Neural progenitor cell (in vitro differentiated cells): ENCODE measurements around the gene HELZ2. TPM values are rescaled to one million over a fixed set of nuclear protein-coding genes. Genes with fewer than 3 reads are reported as not detected.
A peak's percentile ranks its signal among the peaks of the same experiment; 100 is the strongest.
"Not testable (repeated sequence)": the region's sequence is repeated elsewhere in the genome, so short reads cannot be mapped to it uniquely, and the experiment has no call there.

Experiments used
- DNase-seq: peaks from one replicate; pipeline ENCODE4 v3.0.0-alpha.2; 2016; ENCODE audit warnings: low spot score
- H2AFZ ChIP-seq: fragments of 200-600 bp; sonication (generic); replicated peaks from 2 replicates; pipeline ENCODE4 v1.6.1; 2016; ENCODE audit warnings: antibody characterized with exemption
- H3F3A ChIP-seq: fragments of 200-600 bp; sonication (generic); 2 replicates; pipeline ENCODE4 v1.6.1; 2016; ENCODE audit warnings: antibody characterized with exemption, low read depth
- H3K27ac ChIP-seq: fragments of 200-600 bp; sonication (generic); 2 replicates; pipeline ENCODE4 v1.5.1; 2016; ENCODE audit warnings: mild to moderate bottlenecking
- H3K27me3 ChIP-seq: fragments of 200-600 bp; sonication (generic); 2 replicates; pipeline ENCODE4 v1.6.1; 2016; ENCODE audit warnings: mild to moderate bottlenecking, moderate library complexity
- H3K36me3 ChIP-seq: fragments of 200-600 bp; sonication (generic); 2 replicates; pipeline ENCODE4 v1.5.1; 2016
- H3K4me1 ChIP-seq: fragments of 200-600 bp; sonication (generic); 2 replicates; pipeline ENCODE4 v1.6.1; 2016; ENCODE audit warnings: mixed run types
- H3K4me2 ChIP-seq: fragments of 200-600 bp; sonication (generic); 2 replicates; pipeline ENCODE4 v1.6.1; 2016
- H3K4me3 ChIP-seq: fragments of 200-600 bp; sonication (generic); 2 replicates; pipeline ENCODE4 v1.5.1; 2016
- H3K79me2 ChIP-seq: fragments of 200-600 bp; sonication (generic); 2 replicates; pipeline ENCODE4 v1.6.1; 2016; ENCODE audit warnings: low read depth
- H3K9ac ChIP-seq: fragments of 200-600 bp; sonication (generic); 2 replicates; pipeline ENCODE4 v1.6.1; 2016
- H3K9me3 ChIP-seq: fragments of 200-600 bp; sonication (generic); 2 replicates; pipeline ENCODE4 v1.5.1; 2016; ENCODE audit warnings: low read depth
- H4K20me1 ChIP-seq: fragments of 200-600 bp; sonication (generic); 2 replicates; pipeline ENCODE4 v1.6.1; 2016; ENCODE audit warnings: low read depth
- H3K27ac Mint-ChIP-seq: 3 replicates; pipeline ENCODE4 v1.8.0; 2021; ENCODE audit warnings: mixed read lengths
- H3K27me3 Mint-ChIP-seq: 2 replicates; pipeline ENCODE4 v1.8.0; 2022; ENCODE audit warnings: low read depth, mild to moderate bottlenecking, inconsistent platforms, moderate library complexity, mixed read lengths; ENCODE audit not compliant: insufficient read depth
- H3K36me3 Mint-ChIP-seq: 3 replicates; pipeline ENCODE4 v1.8.0; 2021; ENCODE audit warnings: mixed read lengths
- H3K4me1 Mint-ChIP-seq: 3 replicates; pipeline ENCODE4 v1.8.0; 2021; ENCODE audit warnings: mixed read lengths
- H3K4me3 Mint-ChIP-seq: 3 replicates; pipeline ENCODE4 v1.8.0; 2021; ENCODE audit warnings: mild to moderate bottlenecking, moderate library complexity, mixed read lengths
- H3K9me3 Mint-ChIP-seq: 3 replicates; pipeline ENCODE4 v1.8.0; 2020; ENCODE audit warnings: mixed read lengths
- EZH2 ChIP-seq: fragments of 200-600 bp; sonication (generic); IDR thresholded peaks from 2 replicates; pipeline ENCODE4 v1.6.1; 2017; ENCODE audit warnings: antibody characterized with exemption, mild to moderate bottlenecking, moderate library complexity
- EZH2phosphoT487 ChIP-seq: fragments of 200-600 bp; sonication (generic); IDR thresholded peaks from 2 replicates; pipeline ENCODE4 v1.6.1; 2017; ENCODE audit warnings: antibody characterized with exemption
- total RNA-seq: library from RNA; depleted of rRNA; stranded (reverse); fragments of >200 nt; gene quantifications from 2 replicates; pipeline ENCODE4 v1.2.3, GENCODE V29; 2015; ENCODE audit warnings: low replicate concordance
- TF ChIP-seq, protein P1 (sequence below): fragments of 200-600 bp; sonication (generic); IDR thresholded peaks from 2 replicates; pipeline ENCODE4 v1.5.1; 2017; ENCODE audit warnings: antibody characterized with exemption, mild to moderate bottlenecking

The HELZ2 gene
- total RNA-seq, 1 donor from 2014 or later, result 2.9 TPM

GRCh38 chr20:63613863-63614594, 40.0 kb upstream of the HELZ2 start:
- not testable (repeated sequence) for H3K9me3 Mint-ChIP-seq, H3K9me3 ChIP-seq, H3K4me2 ChIP-seq, H2AFZ ChIP-seq, H3K36me3 ChIP-seq, H3K27me3 ChIP-seq, H3K27ac Mint-ChIP-seq, H3F3A ChIP-seq, H3K79me2 ChIP-seq, H3K9ac ChIP-seq, H3K4me3 ChIP-seq, H3K27ac ChIP-seq, H3K27me3 Mint-ChIP-seq, H3K4me3 Mint-ChIP-seq, H3K4me1 ChIP-seq, H3K4me1 Mint-ChIP-seq, H4K20me1 ChIP-seq, DNase-seq
- TF ChIP-seq, protein P1, sequence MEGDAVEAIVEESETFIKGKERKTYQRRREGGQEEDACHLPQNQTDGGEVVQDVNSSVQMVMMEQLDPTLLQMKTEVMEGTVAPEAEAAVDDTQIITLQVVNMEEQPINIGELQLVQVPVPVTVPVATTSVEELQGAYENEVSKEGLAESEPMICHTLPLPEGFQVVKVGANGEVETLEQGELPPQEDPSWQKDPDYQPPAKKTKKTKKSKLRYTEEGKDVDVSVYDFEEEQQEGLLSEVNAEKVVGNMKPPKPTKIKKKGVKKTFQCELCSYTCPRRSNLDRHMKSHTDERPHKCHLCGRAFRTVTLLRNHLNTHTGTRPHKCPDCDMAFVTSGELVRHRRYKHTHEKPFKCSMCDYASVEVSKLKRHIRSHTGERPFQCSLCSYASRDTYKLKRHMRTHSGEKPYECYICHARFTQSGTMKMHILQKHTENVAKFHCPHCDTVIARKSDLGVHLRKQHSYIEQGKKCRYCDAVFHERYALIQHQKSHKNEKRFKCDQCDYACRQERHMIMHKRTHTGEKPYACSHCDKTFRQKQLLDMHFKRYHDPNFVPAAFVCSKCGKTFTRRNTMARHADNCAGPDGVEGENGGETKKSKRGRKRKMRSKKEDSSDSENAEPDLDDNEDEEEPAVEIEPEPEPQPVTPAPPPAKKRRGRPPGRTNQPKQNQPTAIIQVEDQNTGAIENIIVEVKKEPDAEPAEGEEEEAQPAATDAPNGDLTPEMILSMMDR, result peak; percentile 27
- peaks cover 47% of the 10 kb centered on the region for H3K36me3 Mint-ChIP-seq

DNA sequence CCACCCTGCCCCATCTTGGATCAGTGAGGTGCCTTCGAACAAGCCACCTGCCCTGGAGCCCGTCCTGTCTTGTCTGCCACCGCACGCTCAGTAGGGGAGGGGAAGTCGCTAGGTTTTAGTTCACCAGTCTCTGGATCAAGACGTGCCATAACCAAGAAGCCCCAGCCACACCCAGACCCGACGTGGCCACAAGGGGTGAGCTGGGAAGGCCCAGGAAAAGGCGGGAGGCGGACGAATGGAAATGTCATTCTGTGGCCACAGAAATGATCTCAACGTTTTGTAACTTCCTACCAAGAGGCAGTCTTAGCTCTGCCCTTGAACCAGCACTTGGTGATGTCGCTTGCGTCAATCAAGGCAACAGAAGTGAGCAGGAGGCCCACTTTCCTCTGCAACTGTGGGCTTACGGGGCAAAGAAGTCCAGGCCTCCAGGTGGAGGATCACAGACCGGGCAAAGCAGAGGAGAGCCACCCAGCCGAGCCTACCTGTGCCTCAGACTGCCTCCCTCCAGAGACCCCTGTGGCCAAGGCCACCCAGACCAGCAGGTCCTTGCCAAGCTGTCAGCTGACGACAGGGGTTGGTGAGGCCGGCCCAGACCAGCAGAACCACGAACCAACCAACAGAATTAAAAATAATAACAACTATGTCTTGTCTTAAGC, 38.4 kb upstream of the HELZ2 start:
- H3K4me3 ChIP-seq, result no peak overlapping the region
- H2AFZ ChIP-seq, result no peak overlapping the region
- H3F3A ChIP-seq, result no peaks in the 10 kb centered on the region
- no peak overlapping the region for H3K4me2 ChIP-seq
- Mint-ChIP-seq H3K4me1 (no peaks in the 10 kb centered on the region), H3K36me3 (peaks cover 36% of the 10 kb centered on the region), H3K27me3 (no peaks in the 10 kb centered on the region), H3K4me3 (no peak overlapping the region), H3K9me3 (peaks cover 5% of the 10 kb centered on the region), H3K27ac (no peak overlapping the region)
- no peaks in the 10 kb centered on the region for H3K36me3 ChIP-seq
- H3K27ac ChIP-seq, result no peak overlapping the region
- H4K20me1 ChIP-seq, result no peaks in the 10 kb centered on the region
- H3K4me1 ChIP-seq, result no peaks in the 10 kb centered on the region
- no peak for DNase-seq
- H3K9me3 ChIP-seq, result no peaks in the 10 kb centered on the region
- no peak for TF ChIP-seq EZH2phosphoT487
- TF ChIP-seq, protein P1, result no peak
- no peak for TF ChIP-seq EZH2
- no peaks in the 10 kb centered on the region for H3K27me3 ChIP-seq
- no peaks in the 10 kb centered on the region for H3K79me2 ChIP-seq
- H3K9ac ChIP-seq, result no peak overlapping the region

GRCh38 chr20:63611646-63612045, 37.6 kb upstream of the HELZ2 start:
- Mint-ChIP-seq H3K4me1 (no peaks in the 10 kb centered on the region), H3K27me3 (peaks cover under 1% of the 10 kb centered on the region), H3K4me3 (no peak overlapping the region)

More at GRCh38 chr20:63611646-63612045, 37.6 kb upstream of the HELZ2 start:
- H3K27ac Mint-ChIP-seq, result no peak overlapping the region
- Histone ChIP-seq H3K9me3 (no peaks in the 10 kb centered on the region), H3K36me3 (no peaks in the 10 kb centered on the region), H3K4me3 (no peak overlapping the region), H2AFZ (no peak overlapping the region), H3K79me2 (no peaks in the 10 kb centered on the region), H3K27me3 (no peaks in the 10 kb centered on the region), H3K27ac (no peak overlapping the region), H3F3A (no peaks in the 10 kb centered on the region), H3K4me2 (no peak overlapping the region), H3K9ac (no peak overlapping the region), H3K4me1 (no peaks in the 10 kb centered on the region), H4K20me1 (no peaks in the 10 kb centered on the region)
- TF ChIP-seq EZH2 (no peak), EZH2phosphoT487 (no peak)
- TF ChIP-seq, protein P1, result no peak
- H3K9me3 Mint-ChIP-seq, result peaks cover 5% of the 10 kb centered on the region
- DNase-seq, result no peak
- peaks cover 30% of the 10 kb centered on the region for H3K36me3 Mint-ChIP-seq
